H1 (cell line): ENCODE measurements around the gene ING5. TPM values are rescaled to one million over a fixed set of nuclear protein-coding genes. Genes with fewer than 3 reads are reported as not detected.

ENCODE experiments used
- CTCF ChIA-PET: fragments of 300-600 bp; sonication (Branson Sonifier 250); formaldehyde crosslinking; loops from one replicate; lab custom pipeline; 2021; ENCODE audit not compliant: partially characterized antibody; lab: Charles Lee
- POLR2A ChIA-PET: fragments of 300-600 bp; sonication (Branson Sonifier 250); formaldehyde crosslinking; loops from one replicate; lab custom pipeline; 2021; ENCODE audit warnings: inconsistent platforms; ENCODE audit not compliant: partially characterized antibody; lab: Charles Lee
- DNase-seq, 2 experiments: peaks; one replicate each; pipeline versions ENCODE4 v3.0.0 to v3.0.0-alpha.2; 2010 to 2022; ENCODE audit warnings: low spot score in 2 of 2, low read depth in 1 of 2, mixed read lengths in 1 of 2
- FAIRE-seq: peaks from 2 replicates; lab custom pipeline; 2011; peaks lifted over from hg19 to GRCh38; lab: Jason Lieb, UNC
- H2AFZ ChIP-seq: 2 replicates; pipeline ENCODE4 v1.8.1; 2012; ENCODE audit warnings: low read length, inconsistent platforms
- H2AK5ac ChIP-seq: 2 replicates; pipeline ENCODE4 v1.6.1; 2013; ENCODE audit warnings: low read depth, low read length
- H2BK120ac ChIP-seq: replicated peaks from 2 replicates; pipeline ENCODE3; 2013; ENCODE audit warnings: low read depth, low read length, inconsistent platforms
- H2BK12ac ChIP-seq: 2 replicates; pipeline ENCODE4 v1.6.1; 2013; ENCODE audit warnings: low read depth, low read length
- H2BK15ac ChIP-seq: 2 replicates; pipeline ENCODE4 v1.6.1; 2013; ENCODE audit warnings: low read length
- H2BK20ac ChIP-seq: 2 replicates; pipeline ENCODE4 v1.6.1; 2013; ENCODE audit warnings: low read length
- H2BK5ac ChIP-seq: 2 replicates; pipeline ENCODE4 v1.6.1; 2013; ENCODE audit warnings: low read depth, low read length
- H3K14ac ChIP-seq: 2 replicates; pipeline ENCODE4 v1.6.1; 2013; ENCODE audit warnings: inconsistent platforms; ENCODE audit not compliant: insufficient read length
- H3K18ac ChIP-seq: 2 replicates; pipeline ENCODE4 v1.6.1; 2013; ENCODE audit warnings: low read length; ENCODE audit errors: extremely low read depth
- H3K23ac ChIP-seq: 2 replicates; pipeline ENCODE4 v1.6.1; 2013; ENCODE audit warnings: inconsistent platforms; ENCODE audit not compliant: insufficient read length
- H3K23me2 ChIP-seq: 2 replicates; pipeline ENCODE4 v1.6.1; 2013; ENCODE audit warnings: low read depth, low read length
- H3K27ac ChIP-seq: 2 replicates; pipeline ENCODE4 v1.6.1; 2011; ENCODE audit warnings: low read depth, low read length, inconsistent platforms
- H3K27me3 ChIP-seq, 4 experiments: replicated peaks in 1 of 4; 1 replicate in 1 of 4; 2 replicates in 3 of 4; pipeline versions ENCODE4 v1.6.1 to v1.8.1; 2011 to 2013; ENCODE audit warnings: low read length in 3 of 4, mild to moderate bottlenecking in 3 of 4, inconsistent platforms in 2 of 4, mixed read lengths in 2 of 4, moderate library complexity in 1 of 4; ENCODE audit not compliant: control insufficient read depth in 3 of 4, insufficient read depth in 3 of 4; ENCODE audit errors: extremely low read depth in 1 of 4
- H3K36me3 ChIP-seq, 4 experiments: 2 replicates each; pipeline versions ENCODE4 v1.6.1 to v1.8.1; 2011 to 2013; ENCODE audit warnings: mild to moderate bottlenecking in 4 of 4, low read length in 3 of 4, moderate library complexity in 2 of 4, control low read depth in 1 of 4, inconsistent platforms in 1 of 4; ENCODE audit not compliant: insufficient read depth in 4 of 4, control insufficient read depth in 2 of 4
- H3K4ac ChIP-seq: replicated peaks from 2 replicates; pipeline ENCODE3; 2013; ENCODE audit warnings: low read length, low read depth, mixed read lengths, inconsistent platforms; ENCODE audit not compliant: insufficient read length
- H3K4me1 ChIP-seq, 4 experiments: replicated peaks in 1 of 4; 1 replicate in 1 of 4; 2 replicates in 3 of 4; pipeline versions ENCODE4 v1.6.1 to v1.8.1; 2011 to 2013; ENCODE audit warnings: low read length in 3 of 4, inconsistent platforms in 2 of 4, mixed read lengths in 1 of 4; ENCODE audit not compliant: insufficient read depth in 4 of 4, control insufficient read depth in 3 of 4
- H3K4me2 ChIP-seq, 2 experiments: 2 replicates each; pipeline versions ENCODE4 v1.6.1 to v1.8.1; 2011 to 2013; ENCODE audit warnings: low read depth in 2 of 2, low read length in 2 of 2, control low read depth in 1 of 2, inconsistent platforms in 1 of 2, mild to moderate bottlenecking in 1 of 2; ENCODE audit not compliant: insufficient read depth in 1 of 2
- H3K4me3 ChIP-seq, 4 experiments: fragments of 200-600, 300-600 bp in 1 of 4; sonication (generic), shearing (Covaris generic), sonication (Bioruptor Twin) in 1 of 4; 2 replicates each; pipeline versions ENCODE4 v1.5.1 to v1.8.1; 2011 to 2016; ENCODE audit warnings: low read length in 4 of 4, low read depth in 3 of 4, control low read depth in 2 of 4, inconsistent platforms in 2 of 4, mild to moderate bottlenecking in 2 of 4, mixed read lengths in 1 of 4, moderate library complexity in 1 of 4; ENCODE audit not compliant: insufficient read depth in 2 of 4; ENCODE audit errors: extremely low read depth in 1 of 4
- H3K56ac ChIP-seq: replicated peaks from 2 replicates; pipeline ENCODE3; 2013; ENCODE audit warnings: low read depth, mild to moderate bottlenecking, mixed read lengths, low read length, inconsistent platforms; ENCODE audit not compliant: insufficient read length
- H3K79me1 ChIP-seq: 2 replicates; pipeline ENCODE4 v1.6.1; 2013; ENCODE audit warnings: low read depth, low read length, control low read depth
- H3K79me2 ChIP-seq, 2 experiments: 2 replicates each; pipeline versions ENCODE4 v1.6.1 to v1.8.1; 2012 to 2013; ENCODE audit warnings: low read length in 2 of 2, mild to moderate bottlenecking in 2 of 2, inconsistent platforms in 1 of 2; ENCODE audit not compliant: insufficient read depth in 2 of 2, control insufficient read depth in 1 of 2
- H3K9ac ChIP-seq, 4 experiments: replicated peaks in 1 of 4; 1 replicate in 1 of 4; 2 replicates in 3 of 4; pipeline versions ENCODE4 v1.6.1 to v1.8.1; 2011 to 2013; ENCODE audit warnings: low read depth in 3 of 4, low read length in 3 of 4, control low read depth in 2 of 4, mild to moderate bottlenecking in 2 of 4, moderate library complexity in 2 of 4, inconsistent platforms in 1 of 4; ENCODE audit errors: extremely low read depth in 1 of 4
- H3K9me3 ChIP-seq, 2 experiments: 2 replicates each; pipeline versions ENCODE4 v1.6.1 to v1.8.1; 2012 to 2013; ENCODE audit warnings: mild to moderate bottlenecking in 2 of 2, moderate library complexity in 2 of 2, control low read depth in 1 of 2, inconsistent platforms in 1 of 2, low read depth in 1 of 2, low read length in 1 of 2, mixed read lengths in 1 of 2; ENCODE audit not compliant: insufficient read depth in 2 of 2
- H4K20me1 ChIP-seq, 2 experiments: replicated peaks in 1 of 2; 2 replicates each; pipeline versions ENCODE3 to v1.8.1; 2011 to 2013; ENCODE audit warnings: inconsistent platforms in 2 of 2, low read length in 2 of 2, mild to moderate bottlenecking in 1 of 2; ENCODE audit not compliant: insufficient read depth in 2 of 2, control insufficient read depth in 1 of 2
- H4K5ac ChIP-seq: 2 replicates; pipeline ENCODE4 v1.6.1; 2013; ENCODE audit warnings: low read length, low read depth, mixed read lengths, inconsistent platforms; ENCODE audit not compliant: insufficient read length
- H4K8ac ChIP-seq: 2 replicates; pipeline ENCODE4 v1.8.0; 2013; ENCODE audit warnings: mild to moderate bottlenecking, moderate library complexity, low read length, inconsistent platforms; ENCODE audit not compliant: insufficient read depth; ENCODE audit errors: extremely low read depth
- H4K91ac ChIP-seq: replicated peaks from 2 replicates; pipeline ENCODE3; 2013; ENCODE audit warnings: low read length, mixed read lengths, inconsistent platforms; ENCODE audit not compliant: insufficient read length
- CBX8 ChIP-seq: fragments of 300-800, 300-1000 bp; sonication (generic); IDR thresholded peaks from 2 replicates; pipeline ENCODE4 v1.7.1; 2016; ENCODE audit warnings: low read depth, low read length, borderline replicate concordance
- CTBP2 ChIP-seq: IDR thresholded peaks from 2 replicates; pipeline ENCODE4 v1.7.0; 2011; ENCODE audit warnings: borderline replicate concordance, mild to moderate bottlenecking, moderate library complexity, mixed read lengths, low read length; ENCODE audit not compliant: insufficient read depth, insufficient read length
- MAFK ChIP-seq: IDR thresholded peaks from 2 replicates; pipeline ENCODE4 v1.6.1; 2012; ENCODE audit warnings: low read depth, mild to moderate bottlenecking, improper control_type of control experiment, low read length
- POLR2AphosphoS5 ChIP-seq: IDR thresholded peaks from 2 replicates; pipeline ENCODE4 v1.6.1; 2011; ENCODE audit warnings: low read depth, low read length
- RFX5 ChIP-seq: IDR thresholded peaks from 2 replicates; pipeline ENCODE4 v1.6.1; 2011; ENCODE audit warnings: low read depth, low read length, improper control_type of control experiment, borderline replicate concordance
- SIN3A ChIP-seq, 2 experiments: IDR thresholded peaks in 1 of 2; conservative IDR thresholded peaks in 1 of 2; 2 replicates each; pipeline ENCODE4 v1.6.1; 2011 to 2012; ENCODE audit warnings: low read length in 2 of 2, improper control_type of control experiment in 1 of 2, low read depth in 1 of 2, mild to moderate bottlenecking in 1 of 2
- SP4 ChIP-seq: IDR thresholded peaks from 2 replicates; pipeline ENCODE4 v1.6.1; 2012; ENCODE audit warnings: low read length, inconsistent platforms
- SUZ12 ChIP-seq: fragments of 200-600 bp; sonication (generic); IDR thresholded peaks from 2 replicates; pipeline ENCODE4 v1.6.1; 2012; ENCODE audit warnings: mild to moderate bottlenecking, inconsistent platforms, low read length, moderate library complexity, mixed read lengths
- TAF1 ChIP-seq: IDR thresholded peaks from 2 replicates; pipeline ENCODE4 v1.6.1; 2011; ENCODE audit warnings: mild to moderate bottlenecking, low read depth, low read length
- TBP ChIP-seq: IDR thresholded peaks from 2 replicates; pipeline ENCODE4 v1.6.1; 2011; ENCODE audit warnings: low read depth, low read length, improper control_type of control experiment
- TCF12 ChIP-seq: IDR thresholded peaks from 2 replicates; pipeline ENCODE4 v1.6.1; 2011; ENCODE audit warnings: low read depth, mild to moderate bottlenecking, low read length
- WGBS, 2 experiments: shearing (Covaris generic) in 1 of 2; methylation state at CpG; one replicate each; pipeline versions ENCODE4 v1.1.6 to v1.1.7; 2013 to 2015; ENCODE audit warnings: low lambda C conversion rate in 2 of 2, mixed read lengths in 2 of 2, inconsistent platforms in 1 of 2, low coverage in 1 of 2, missing lambda C conversion rate in 1 of 2; ENCODE audit not compliant: insufficient replicate concordance in 2 of 2, insufficient coverage in 1 of 2, insufficient read length in 1 of 2; ENCODE audit errors: extremely low coverage in 1 of 2, missing lambda C conversion rate in 1 of 2; 5-methylcytosine and 5-hydroxymethylcytosine counted together
- polyA plus RNA-seq, 7 experiments: library from polyadenylated mRNA; depleted of rRNA in 3 of 7; stranded (reverse) in 5 of 7; unstranded in 2 of 7; fragments of >200 nt in 5 of 7; fragments of 200-250 nt in 2 of 7; gene quantifications; 1 replicate in 5 of 7; 2 replicates in 1 of 7; 4 replicates in 1 of 7; pipeline versions ENCODE4 v1.2.1 to v1.2.3, GENCODE V29; 2011 to 2013; ENCODE audit warnings: missing spikeins in 2 of 7, mixed read lengths in 2 of 7
- total RNA-seq: library from RNA; stranded (reverse); fragmentation: NEBNext Ultra II Directional; extraction: Animal tissue kit (Norgen Biotek cat#: 25700); gene quantifications from 2 replicates; pipeline ENCODE4 v1.2.1, GENCODE V29; 2021
- TF ChIP-seq, protein P1 (sequence below): IDR thresholded peaks from 2 replicates; pipeline ENCODE4 v1.6.1; 2012; ENCODE audit warnings: inconsistent platforms

ING5 gene
- total and polyA plus RNA-seq, 2 of the 8 experiments (the other 6 are each of a cell fraction or from before 2014, with no cell fraction given): 41.5 to 47.4 TPM

GRCh38 chr2:241724975-241725870, 23.4 kb downstream of the ING5 start:
- 95% methylated on average over 54 of the region's 76 CpGs; no CpG with 5 or more reads in 1 of the 2 experiments for WGBS, 2 experiments
- H3K27me3 ChIP-seq: no peaks in the 10 kb centered on the region; a peak in 1 of 7 replicates
- H3K4me3 ChIP-seq: no peak overlapping the region
- H2AFZ ChIP-seq: no peak overlapping the region
- H4K91ac ChIP-seq: no peak overlapping the region
- ChIA-PET CTCF (interaction anchor here (0.5 to 2.8 kb wide), 13 partner anchors 8 to 297 kb away, joined by 3 to 28 read pairs (median 5); partner anchors contain the start of gene D2HGDH), POLR2A (interaction anchor here (1.1 to 10.7 kb wide), 6 partner anchors 9 to 83 kb away, joined by 3 to 64 read pairs (median 4); partner anchors contain the start of genes D2HGDH and ING5)
- no peak overlapping the region for H2BK5ac ChIP-seq
- no peak overlapping the region for H3K23ac ChIP-seq
- no peak overlapping the region for H3K27ac ChIP-seq
- H4K5ac ChIP-seq: no peak overlapping the region
- no peak overlapping the region for H3K56ac ChIP-seq
- H3K9me3 ChIP-seq: peaks cover 12 to 16% of the 10 kb centered on the region in 2 experiments
- FAIRE-seq (no peak), DNase-seq (no peak)
- H4K8ac ChIP-seq: no peak overlapping the region
- no peaks in the 10 kb centered on the region for H3K79me2 ChIP-seq
- no peak overlapping the region for H3K14ac ChIP-seq
- peaks cover 2 to 3% of the 10 kb centered on the region in 2 experiments for H4K20me1 ChIP-seq
- H3K36me3 ChIP-seq: peaks cover 0 to 40% (median 28%) of the 10 kb centered on the region in 4 experiments; a peak in 6 of 8 replicates
- no peak overlapping the region for H3K4me2 ChIP-seq
- no peak overlapping the region for H2BK12ac ChIP-seq
- H3K4ac ChIP-seq: no peak overlapping the region
- no peak overlapping the region for H2BK20ac ChIP-seq
- H3K4me1 ChIP-seq: no peaks in the 10 kb centered on the region
- H3K18ac ChIP-seq: no peak overlapping the region
- no peaks in the 10 kb centered on the region; the same call in 1 of the 2 replicates for H3K79me1 ChIP-seq
- H2BK15ac ChIP-seq: no peak overlapping the region
- H2AK5ac ChIP-seq: no peak overlapping the region
- H2BK120ac ChIP-seq: no peak overlapping the region
- H3K9ac ChIP-seq: no peak overlapping the region
- H3K23me2 ChIP-seq: no peaks in the 10 kb centered on the region
- TF ChIP-seq CBX8 (no peak), MAFK (no peak), CTBP2 (no peak), SIN3A (conservative IDR thresholded peaks at IDR 0.05 in 1 of 2, IDR thresholded peaks at IDR 0.05 in 1 of 2; ENCODE audit: low read depth in 1 of 2, low read length in 2 of 2) (no peak), SP4 (no peak), TAF1 (no peak), RFX5 (no peak), POLR2AphosphoS5 (no peak), TCF12 (no peak), TBP (no peak), SUZ12 (no peak)
- TF ChIP-seq, protein P1, sequence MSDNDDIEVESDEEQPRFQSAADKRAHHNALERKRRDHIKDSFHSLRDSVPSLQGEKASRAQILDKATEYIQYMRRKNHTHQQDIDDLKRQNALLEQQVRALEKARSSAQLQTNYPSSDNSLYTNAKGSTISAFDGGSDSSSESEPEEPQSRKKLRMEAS: no peak
